Stimulated activated CD8-positive, alpha-beta memory T cell treated with anti-CD3 and anti-CD28 coated beads, Interleukin-15, amount 100 ng/mL, for 24 hours (primary cell): Measurements from ENCODE around the gene IBA57.

Experiments used
- DNase-seq: peaks from one replicate; pipeline ENCODE4 v3.0.0-alpha.2; 2020; ENCODE audit warnings: low read depth

Gene IBA57

DNA sequence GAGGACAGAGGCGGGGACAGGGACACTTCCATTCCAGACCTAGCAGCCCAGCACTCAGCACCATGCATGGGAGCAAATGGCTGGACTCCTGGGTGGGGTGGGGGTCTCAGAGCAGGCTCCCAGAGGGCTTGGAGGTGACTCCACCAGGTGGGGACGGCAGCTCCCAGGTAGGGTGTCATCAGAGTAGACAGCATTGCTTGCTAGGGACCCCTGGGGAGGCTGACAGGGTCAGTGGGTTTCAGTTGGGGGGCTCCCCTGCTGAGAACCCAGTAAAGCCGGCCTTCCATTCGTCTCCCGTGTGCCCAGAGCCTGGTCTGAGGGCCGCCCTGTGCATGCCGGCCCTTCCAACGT is 20.6 kb upstream of the IBA57 start:
- DNase-seq: no peak

DNA sequence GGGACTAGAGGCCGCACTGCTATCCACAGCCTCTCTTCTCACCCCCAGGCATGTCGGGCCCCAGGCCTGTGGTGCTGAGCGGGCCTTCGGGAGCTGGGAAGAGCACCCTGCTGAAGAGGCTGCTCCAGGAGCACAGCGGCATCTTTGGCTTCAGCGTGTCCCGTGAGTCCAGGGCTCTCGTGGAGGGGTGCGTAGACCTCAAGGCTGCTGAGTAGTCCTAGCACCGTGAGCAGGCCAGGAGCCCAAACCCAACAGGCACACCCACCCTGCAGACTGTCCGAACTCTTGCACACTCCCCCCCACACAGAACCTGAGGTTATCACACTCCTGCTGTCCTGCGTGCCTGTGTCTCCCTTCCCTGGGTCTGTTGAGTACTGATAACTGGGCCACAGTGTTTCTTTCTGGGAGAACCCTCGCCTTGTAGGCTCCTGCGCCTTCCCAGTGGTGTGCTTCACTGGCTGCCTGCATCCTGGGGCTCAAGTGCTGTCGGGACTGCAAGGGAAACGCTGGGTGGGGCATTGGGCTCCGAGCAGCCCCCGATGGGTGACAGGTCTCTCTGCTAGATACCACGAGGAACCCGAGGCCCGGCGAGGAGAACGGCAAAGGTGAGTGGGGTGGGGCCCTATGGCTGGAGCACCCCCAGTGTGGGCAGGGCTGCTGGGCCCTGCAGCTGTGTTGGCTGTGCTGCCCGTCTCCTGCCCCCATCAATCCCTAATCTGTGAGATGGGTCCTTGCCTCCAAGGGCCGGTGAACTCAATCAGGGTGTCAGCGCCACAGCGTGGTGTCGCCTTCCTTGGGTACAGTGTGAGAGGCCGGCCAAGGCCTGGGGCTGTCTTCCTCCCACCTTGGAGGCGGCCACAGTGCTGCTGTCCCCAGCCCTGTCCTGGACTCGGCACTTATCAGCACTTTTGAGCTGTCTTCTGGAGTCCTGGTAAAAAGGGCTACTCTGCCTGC is 19.9 kb upstream of the IBA57 start:
- no peak for DNase-seq

DNA sequence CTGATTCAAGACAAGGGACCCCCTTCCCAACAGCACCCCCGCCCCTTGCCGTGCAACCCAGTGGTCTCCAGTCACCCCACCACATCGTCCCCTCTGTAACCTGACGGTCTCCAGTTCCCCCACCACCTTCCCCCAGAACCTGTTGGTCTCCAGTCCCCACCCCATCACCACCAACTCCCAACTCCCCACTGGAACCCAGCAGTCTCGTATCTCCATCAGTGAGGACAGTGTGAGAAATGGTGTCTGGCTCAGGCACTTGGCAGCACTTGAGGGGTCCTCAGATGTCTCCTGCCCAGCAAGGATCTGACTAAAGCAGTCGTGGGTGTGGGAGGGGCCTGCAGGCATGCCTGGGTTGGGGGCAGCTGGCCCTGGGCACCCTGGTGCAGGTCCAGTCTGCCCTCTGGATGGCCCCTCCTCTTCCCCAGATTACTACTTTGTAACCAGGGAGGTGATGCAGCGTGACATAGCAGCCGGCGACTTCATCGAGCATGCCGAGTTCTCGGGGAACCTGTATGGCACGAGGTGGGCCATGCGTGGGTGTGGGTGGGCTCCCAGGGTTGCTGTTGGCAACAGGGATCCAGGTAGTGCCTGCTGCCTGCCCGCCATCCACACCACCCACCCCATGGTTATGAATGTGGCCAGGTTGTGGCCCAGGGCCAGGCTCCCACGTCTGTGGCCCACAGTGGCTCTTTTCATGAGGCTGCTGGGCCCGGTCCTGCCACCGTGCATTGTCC is 19.0 kb upstream of the IBA57 start:
- no peak for DNase-seq

- DNase-seq: no peak
These were observed 18.4 kb upstream of the IBA57 start for GRCh38 chr1:228147151-228147693.

DNA sequence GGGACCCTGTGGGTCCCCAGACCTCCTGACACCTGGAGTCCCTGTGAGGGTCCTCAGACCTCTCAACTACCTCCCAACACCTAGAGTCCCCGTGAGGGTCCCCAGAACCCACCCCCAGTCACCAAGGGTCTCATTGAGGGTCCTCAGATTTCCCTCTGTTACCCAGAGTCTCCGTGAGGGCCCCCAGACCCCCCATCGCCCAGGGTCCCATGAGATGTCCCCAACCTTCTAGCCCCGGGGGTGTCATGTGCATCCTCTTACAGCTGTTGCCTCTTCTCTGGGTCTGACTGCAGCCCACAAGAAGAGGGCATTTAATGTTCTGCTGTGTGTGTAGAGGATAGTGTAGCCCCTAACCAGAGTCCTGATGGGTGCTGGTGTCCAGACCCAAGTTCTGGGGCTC is 17.8 kb upstream of the IBA57 start:
- no peak for DNase-seq

DNA sequence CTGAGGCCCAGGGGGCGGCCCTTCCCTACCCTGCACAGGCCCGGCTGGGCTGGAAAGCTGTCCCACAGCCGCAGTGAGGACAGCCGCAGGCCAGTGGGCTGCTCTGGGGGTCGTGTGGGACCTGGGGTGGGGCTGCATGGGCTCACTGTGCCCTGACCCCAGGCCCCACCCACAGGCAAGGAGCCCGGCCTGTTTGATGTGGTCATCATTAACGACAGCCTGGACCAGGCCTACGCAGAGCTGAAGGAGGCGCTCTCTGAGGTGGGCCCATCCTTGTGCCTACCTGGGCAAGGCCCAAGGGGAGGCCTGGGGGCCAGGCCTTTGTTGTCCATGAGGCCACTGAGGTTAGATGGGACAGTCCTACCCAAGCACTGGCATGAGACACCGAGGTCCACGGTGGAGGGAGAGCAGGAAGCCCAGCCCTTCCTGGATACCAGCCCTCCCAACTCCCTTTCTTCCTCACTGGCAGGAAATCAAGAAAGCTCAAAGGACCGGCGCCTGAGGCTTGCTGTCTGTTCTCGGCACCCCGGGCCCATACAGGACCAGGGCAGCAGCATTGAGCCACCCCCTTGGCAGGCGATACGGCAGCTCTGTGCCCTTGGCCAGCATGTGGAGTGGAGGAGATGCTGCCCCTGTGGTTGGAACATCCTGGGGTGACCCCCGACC is 17.3 kb upstream of the IBA57 start:
- DNase-seq: no peak

DNA sequence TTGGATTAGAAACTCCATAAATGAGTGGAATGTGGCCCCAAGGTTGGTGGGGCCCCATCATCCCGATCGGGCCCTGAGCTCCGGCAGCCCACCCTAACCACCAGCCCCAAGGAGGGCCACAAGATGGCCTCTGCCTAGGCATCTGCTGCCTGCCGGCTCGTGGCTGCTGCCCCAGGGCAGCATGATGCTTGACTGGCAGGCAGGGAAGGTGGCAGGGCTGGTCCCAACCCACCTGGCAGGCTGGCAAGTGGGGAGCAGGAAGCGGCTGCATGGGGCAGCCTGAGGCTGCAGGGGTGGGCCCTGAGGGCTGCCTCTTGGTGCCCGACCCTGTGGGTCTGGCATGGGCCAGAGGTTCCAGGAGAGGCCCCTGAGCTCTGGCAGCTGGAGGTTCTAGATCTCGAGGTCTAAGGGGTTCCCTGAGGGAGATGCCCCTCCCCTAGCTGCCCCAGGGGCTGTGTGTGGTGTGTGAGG is 16.6 kb upstream of the IBA57 start:
- no peak for DNase-seq

- no peak for DNase-seq
These were observed 16.0 kb upstream of the IBA57 start, which contains the start of gene GJC2 for GRCh38 chr1:228149406-228150119. Gene GJC2 (plus strand): TSS chr1:228149930. CDS start chr1:228157759, 7,829 bp downstream.

DNA sequence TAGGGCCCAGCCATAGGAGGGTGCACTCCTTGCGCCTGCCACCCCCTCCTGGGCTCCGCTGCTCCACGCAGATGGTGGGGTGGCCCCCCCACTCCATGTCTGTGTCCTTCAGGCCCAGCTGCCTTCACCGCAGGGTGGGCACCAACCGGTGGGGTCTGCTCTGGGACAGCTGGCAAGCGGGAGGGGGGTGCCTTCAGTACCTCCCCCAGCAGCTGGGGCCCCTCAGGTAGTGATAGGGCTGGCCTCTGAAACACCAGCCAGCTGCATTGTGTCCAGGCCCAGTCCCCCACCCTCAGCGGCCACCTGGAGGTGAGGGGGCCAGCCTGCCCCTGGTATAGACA is 15.5 kb upstream of the IBA57 start:
- no peak for DNase-seq

GRCh38 chr1:228150461-228151179 is 15.0 kb upstream of the IBA57 start:
- no peak for DNase-seq

- no peak for DNase-seq
These were observed 14.3 kb upstream of the IBA57 start for GRCh38 chr1:228151180-228151925.

- no peak for DNase-seq
These were observed 13.3 kb upstream of the IBA57 start for GRCh38 chr1:228152097-228152917.

GRCh38 chr1:228152918-228153258 is 12.7 kb upstream of the IBA57 start:
- no peak for DNase-seq

GRCh38 chr1:228154021-228154669 is 11.5 kb upstream of the IBA57 start:
- DNase-seq: no peak

DNA sequence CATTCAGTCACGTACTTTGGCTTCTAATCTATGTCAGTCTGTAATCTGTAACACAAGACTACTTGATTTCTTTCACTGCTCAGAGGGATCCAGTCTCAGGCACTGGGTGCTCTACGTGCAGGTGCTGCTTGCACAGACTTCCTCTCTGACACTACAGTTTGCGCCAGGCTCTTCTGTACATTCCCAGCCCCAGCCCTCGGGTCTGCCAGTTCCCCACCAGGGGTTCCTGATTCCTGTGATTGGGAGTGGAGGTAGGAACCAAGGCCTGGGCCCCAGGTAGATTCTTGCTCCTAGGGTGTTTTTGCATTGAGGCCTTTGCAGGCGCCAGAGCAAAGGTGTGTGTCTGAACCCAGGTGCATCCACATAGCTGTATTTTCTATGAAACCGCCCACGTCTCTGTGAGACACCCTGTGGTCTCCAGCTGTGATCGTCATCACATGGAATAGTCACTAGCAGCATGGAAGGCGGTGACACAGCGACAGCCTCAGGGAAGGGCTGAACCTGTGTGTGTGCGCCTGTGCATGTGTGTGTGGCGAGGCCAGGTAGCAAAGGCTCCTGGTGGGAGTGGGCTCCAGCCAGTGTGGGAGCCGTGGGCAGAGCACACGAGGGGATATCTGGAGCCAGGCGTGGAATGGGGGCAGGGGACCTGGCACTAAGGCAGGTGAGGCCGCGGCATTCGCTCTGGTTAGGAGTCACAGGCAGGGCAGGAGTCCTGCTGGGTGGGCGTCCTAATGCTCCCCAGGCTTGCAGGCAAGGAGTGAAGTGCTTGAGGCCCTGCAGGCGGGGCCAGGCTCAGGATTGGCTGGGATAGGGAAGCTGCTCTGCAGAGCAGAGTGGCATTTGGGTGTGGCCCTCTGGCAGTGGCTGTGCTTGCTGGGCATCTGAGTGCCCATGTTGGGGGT is 10.7 kb upstream of the IBA57 start:
- no peak for DNase-seq

DNA sequence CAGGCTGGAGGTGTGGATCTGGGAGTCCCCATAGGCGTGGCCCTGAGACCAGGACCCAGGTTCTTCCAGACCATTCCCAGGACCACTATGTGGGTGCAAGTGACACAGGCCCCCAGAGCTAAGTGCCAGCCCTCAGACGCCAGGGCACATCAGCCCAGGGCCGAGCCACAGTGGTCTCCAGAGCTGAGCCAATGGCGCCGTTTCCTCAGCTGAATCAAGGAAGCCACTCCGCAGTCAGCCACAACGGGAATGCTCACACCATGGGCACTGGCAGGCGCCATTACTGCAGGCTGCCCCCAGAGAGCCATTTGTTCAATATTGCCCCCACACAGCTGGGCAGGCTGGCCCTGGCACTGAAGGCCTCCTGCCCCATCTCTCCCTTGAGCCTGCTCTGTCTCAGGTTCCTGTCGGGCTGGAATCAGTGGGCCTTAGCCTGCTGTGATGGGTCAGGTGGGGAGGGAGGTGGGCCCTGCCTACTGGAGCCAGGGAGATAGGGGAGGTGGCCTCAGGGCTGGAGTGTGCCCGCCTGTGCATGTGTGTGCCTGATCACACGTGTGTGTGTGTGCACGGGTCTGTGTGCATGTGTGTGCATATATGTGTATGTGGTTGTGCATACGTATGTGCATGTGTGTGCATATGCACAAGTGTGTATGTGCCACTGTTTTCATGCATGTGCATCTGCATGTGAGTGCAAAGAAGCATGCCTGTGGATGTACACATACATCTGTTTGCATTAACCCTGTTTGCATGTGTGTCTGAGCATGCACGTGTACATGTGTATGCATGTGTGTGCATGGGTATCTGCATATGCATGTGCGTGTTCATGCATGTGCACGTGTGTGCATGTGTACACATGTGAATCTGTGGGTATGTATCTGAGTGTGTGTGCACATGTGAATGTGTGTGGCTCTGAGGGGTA is 9.7 kb upstream of the IBA57 start:
- no peak for DNase-seq

GRCh38 chr1:228156515-228156881 is 9.1 kb upstream of the IBA57 start:
- no peak for DNase-seq
